Mammary epithelial cell (primary cell): ENCODE results near the gene DEFB129.

ENCODE experiments used
- CTCF ChIP-seq, 2 donors: IDR thresholded peaks in 1 of 2; conservative IDR thresholded peaks in 1 of 2; 2 replicates each; pipeline ENCODE4 v1.5.1; 2011 to 2012; ENCODE audit warnings: inconsistent platforms in 2 of 2, low read length in 2 of 2, mild to moderate bottlenecking in 2 of 2, control low read depth in 1 of 2, low read depth in 1 of 2; ENCODE audit not compliant: insufficient read depth in 1 of 2; ENCODE audit errors: extremely low read depth in 1 of 2
- EZH2 ChIP-seq: IDR thresholded peaks from 2 replicates; pipeline ENCODE4 v1.6.1; 2012; ENCODE audit warnings: low read length, inconsistent platforms, borderline replicate concordance

- no peak for TF ChIP-seq EZH2
- no peak for TF ChIP-seq CTCF (conservative IDR thresholded peaks at IDR 0.05 in 1 of 2, IDR thresholded peaks at IDR 0.05 in 1 of 2; ENCODE audit: extremely low read depth in 1 of 2, insufficient read depth in 1 of 2, low read depth in 1 of 2, low read length in 2 of 2)
Measured at GRCh38 chr20:237929-238328, 10.9 kb downstream of the DEFB129 start.
